HepG2 (cell line): ENCODE data around the gene PELI1. TPM values are rescaled to one million over a fixed set of nuclear protein-coding genes. Genes with fewer than 3 reads are reported as not detected.

Experiments used
- ATAC-seq: fragments of 200-7000 bp; cut with Tn5 transposase; 3 replicates; pipeline ENCODE4 v1.9.1; 2020; ENCODE audit warnings: mild to moderate bottlenecking, moderate library complexity
- BruUV-seq: library from RNA; stranded (reverse); fragments of 400-500 nt; replicated peaks from 2 replicates; lab custom pipeline; 2021; lab: Mats Ljungman, UMichigan
- CTCF ChIA-PET: fragments of 300-600 bp; formaldehyde crosslinking; extraction: SDS; loops from one replicate; lab custom pipeline; 2021; ENCODE audit warnings: low total read pairs, inconsistent platforms, low intra/inter-chr PET ratio; lab: Yijun Ruan, JAX
- POLR2A ChIA-PET: fragments of 350-600 bp; sonication (Branson Sonifier 250); formaldehyde crosslinking; loops from one replicate; lab custom pipeline; 2020; ENCODE audit warnings: antibody characterized with exemption, inconsistent platforms; lab: Yijun Ruan, JAX
- DNase-seq: peaks from one replicate; pipeline ENCODE4 v3.0.0-alpha.2; 2015; ENCODE audit warnings: low spot score
- FAIRE-seq: peaks from 3 replicates; lab custom pipeline; 2011; peaks lifted over from hg19 to GRCh38; lab: Jason Lieb, UNC
- H2AFZ ChIP-seq: one replicate; pipeline ENCODE4 v1.6.1; 2011; ENCODE audit warnings: low read length, inconsistent platforms
- H3K27ac ChIP-seq: fragments of 300-600 bp; 3 replicates; pipeline ENCODE4 v1.8.0; 2011; ENCODE audit warnings: mixed run types, mild to moderate bottlenecking, mixed read lengths, low read length, inconsistent platforms; ENCODE audit not compliant: insufficient read depth; ENCODE audit errors: extremely low read length
- H3K27me3 ChIP-seq, 2 experiments: fragments of 200-600 bp in 1 of 2; 2 replicates in 1 of 2; 3 replicates in 1 of 2; pipeline versions ENCODE4 v1.6.0 to v1.8.0; 2011; ENCODE audit warnings: low read length in 2 of 2, mild to moderate bottlenecking in 2 of 2, moderate library complexity in 2 of 2, inconsistent platforms in 1 of 2; ENCODE audit not compliant: insufficient read depth in 2 of 2, control insufficient read depth in 1 of 2
- H3K36me3 ChIP-seq, 2 experiments: fragments of 200-600 bp in 1 of 2; replicated peaks in 1 of 2; 2 replicates in 1 of 2; 3 replicates in 1 of 2; pipeline versions ENCODE4 v1.5.1 to v1.8.0; 2011; ENCODE audit warnings: low read length in 2 of 2, inconsistent platforms in 1 of 2; ENCODE audit not compliant: insufficient read depth in 2 of 2, control insufficient read depth in 1 of 2
- H3K4me1 ChIP-seq: 2 replicates; pipeline ENCODE4 v1.5.1; 2012; ENCODE audit warnings: low read length, inconsistent platforms; ENCODE audit not compliant: insufficient read depth
- H3K4me2 ChIP-seq: 2 replicates; pipeline ENCODE4 v1.6.0; 2011; ENCODE audit warnings: low read depth, low read length, inconsistent platforms
- H3K4me3 ChIP-seq, 3 experiments: fragments of 200-600 bp in 1 of 3; sonication (generic), shearing (Covaris generic) in 1 of 3; replicated peaks in 1 of 3; 2 replicates each; pipeline ENCODE4 v1.5.1; 2011 to 2016; ENCODE audit warnings: low read length in 3 of 3, inconsistent platforms in 2 of 3, low read depth in 2 of 3, mild to moderate bottlenecking in 2 of 3, control low read depth in 1 of 3, mixed read lengths in 1 of 3; ENCODE audit not compliant: insufficient read depth in 1 of 3
- H3K79me2 ChIP-seq: one replicate; pipeline ENCODE4 v1.6.1; 2011; ENCODE audit warnings: low read length, inconsistent platforms; ENCODE audit not compliant: insufficient read depth
- H3K9ac ChIP-seq: 2 replicates; pipeline ENCODE4 v1.6.0; 2011; ENCODE audit warnings: mild to moderate bottlenecking, low read depth, low read length, inconsistent platforms; ENCODE audit not compliant: insufficient read depth
- H3K9me3 ChIP-seq: 2 replicates; pipeline ENCODE4 v1.5.1; 2012; ENCODE audit warnings: mild to moderate bottlenecking, low read length
- H4K20me1 ChIP-seq: 2 replicates; pipeline ENCODE4 v1.6.0; 2011; ENCODE audit warnings: inconsistent platforms, mild to moderate bottlenecking, low read length, moderate library complexity; ENCODE audit not compliant: insufficient read depth
- MAFF ChIP-seq: IDR thresholded peaks from 2 replicates; pipeline ENCODE4 v1.6.1; 2011; ENCODE audit warnings: low read depth, low read length, improper control_type of control experiment
- MAFK ChIP-seq, 2 experiments: IDR thresholded peaks in 1 of 2; conservative IDR thresholded peaks in 1 of 2; 2 replicates each; pipeline ENCODE4 v1.6.1; 2011; ENCODE audit warnings: improper control_type of control experiment in 2 of 2, low read length in 2 of 2
- PHF8 ChIP-seq: sonication (generic); formaldehyde crosslinking; IDR thresholded peaks from 2 replicates; pipeline ENCODE4 v1.5.0; 2020; ENCODE audit warnings: missing genetic modification reagents
- RFX1 ChIP-seq: fragments of 450-650 bp; IDR thresholded peaks from 2 replicates; pipeline ENCODE4 v1.6.1; 2017
- ZNF367 ChIP-seq: sonication (generic); formaldehyde crosslinking; IDR thresholded peaks from 2 replicates; pipeline ENCODE4 v1.4.0; 2020; ENCODE audit warnings: missing genetic modification reagents, borderline replicate concordance
- in situ Hi-C: cut with HindIII; loops from 2 replicates; pipeline ENCODE4 v1.10.0; 2017; ENCODE audit warnings: low pct_unique_long_range_greater_than_20kb; ENCODE audit not compliant: extremely low pct_ligation_motif_present
- intact Hi-C: fragments of 100-400 bp; cut with micrococcal nuclease; formaldehyde crosslinking; loops from one replicate; pipeline ENCODE4 v1.10.0; 2022; ENCODE audit not compliant: unreplicated experiment
- polyA plus RNA-seq, 8 experiments: library from polyadenylated mRNA; depleted of rRNA in 3 of 8; stranded (reverse) in 7 of 8; unstranded in 1 of 8; fragments of >200 nt; fragmentation: Illumina TruSeq in 4 of 8; extraction: Trizol in 4 of 8; gene quantifications; 2 replicates each; pipeline versions ENCODE4 v1.2.1 to v1.2.3, GENCODE V29; 2011 to 2016; ENCODE audit warnings: low read depth in 4 of 8, missing spikeins in 1 of 8, mixed read lengths in 1 of 8; ENCODE audit not compliant: insufficient read depth in 1 of 8
- total RNA-seq, 5 experiments: library from RNA; depleted of rRNA; stranded (reverse); fragments of >200 nt; fragmentation: Illumina TruSeq; extraction: Trizol; gene quantifications; 2 replicates each; pipeline ENCODE4 v1.2.3, GENCODE V29; 2016; ENCODE audit warnings: low read depth in 1 of 5
- TF ChIP-seq, protein P1 (sequence below): sonication (generic); formaldehyde crosslinking; IDR thresholded peaks from 2 replicates; pipeline ENCODE4 v1.4.0; 2020; ENCODE audit warnings: mild to moderate bottlenecking, missing genetic modification reagents

PELI1 gene
- total and polyA plus RNA-seq, 2 of the 13 experiments (the other 11 are each of a cell fraction or from before 2014, with no cell fraction given): 12.5 to 16.2 TPM

- H3K4me3 ChIP-seq: no peak overlapping the region
- H3K27ac ChIP-seq: no peak overlapping the region
- no peaks in the 10 kb centered on the region for H3K36me3 ChIP-seq
- no peak overlapping the region for H3K9ac ChIP-seq
- no peak for ATAC-seq
- ChIA-PET CTCF (no interaction called here), POLR2A (interaction anchor here (0.7 kb wide), 1 partner anchor 395 kb away, joined by 3 read pairs; the partner anchor contains the start of gene LGALSL)
- H2AFZ ChIP-seq: no peak overlapping the region
- FAIRE-seq: no peak
- intact Hi-C loops: no loop called here
- TF ChIP-seq MAFK (conservative IDR thresholded peaks at IDR 0.05 in 1 of 2, IDR thresholded peaks at IDR 0.05 in 1 of 2; ENCODE audit: low read length in 2 of 2) (peak; percentile 87 to 90), MAFF (peak; percentile 87), ZNF367 (no peak), PHF8 (CRISPR knock-in tag) (no peak), RFX1 (no peak)
- TF ChIP-seq, protein P1, sequence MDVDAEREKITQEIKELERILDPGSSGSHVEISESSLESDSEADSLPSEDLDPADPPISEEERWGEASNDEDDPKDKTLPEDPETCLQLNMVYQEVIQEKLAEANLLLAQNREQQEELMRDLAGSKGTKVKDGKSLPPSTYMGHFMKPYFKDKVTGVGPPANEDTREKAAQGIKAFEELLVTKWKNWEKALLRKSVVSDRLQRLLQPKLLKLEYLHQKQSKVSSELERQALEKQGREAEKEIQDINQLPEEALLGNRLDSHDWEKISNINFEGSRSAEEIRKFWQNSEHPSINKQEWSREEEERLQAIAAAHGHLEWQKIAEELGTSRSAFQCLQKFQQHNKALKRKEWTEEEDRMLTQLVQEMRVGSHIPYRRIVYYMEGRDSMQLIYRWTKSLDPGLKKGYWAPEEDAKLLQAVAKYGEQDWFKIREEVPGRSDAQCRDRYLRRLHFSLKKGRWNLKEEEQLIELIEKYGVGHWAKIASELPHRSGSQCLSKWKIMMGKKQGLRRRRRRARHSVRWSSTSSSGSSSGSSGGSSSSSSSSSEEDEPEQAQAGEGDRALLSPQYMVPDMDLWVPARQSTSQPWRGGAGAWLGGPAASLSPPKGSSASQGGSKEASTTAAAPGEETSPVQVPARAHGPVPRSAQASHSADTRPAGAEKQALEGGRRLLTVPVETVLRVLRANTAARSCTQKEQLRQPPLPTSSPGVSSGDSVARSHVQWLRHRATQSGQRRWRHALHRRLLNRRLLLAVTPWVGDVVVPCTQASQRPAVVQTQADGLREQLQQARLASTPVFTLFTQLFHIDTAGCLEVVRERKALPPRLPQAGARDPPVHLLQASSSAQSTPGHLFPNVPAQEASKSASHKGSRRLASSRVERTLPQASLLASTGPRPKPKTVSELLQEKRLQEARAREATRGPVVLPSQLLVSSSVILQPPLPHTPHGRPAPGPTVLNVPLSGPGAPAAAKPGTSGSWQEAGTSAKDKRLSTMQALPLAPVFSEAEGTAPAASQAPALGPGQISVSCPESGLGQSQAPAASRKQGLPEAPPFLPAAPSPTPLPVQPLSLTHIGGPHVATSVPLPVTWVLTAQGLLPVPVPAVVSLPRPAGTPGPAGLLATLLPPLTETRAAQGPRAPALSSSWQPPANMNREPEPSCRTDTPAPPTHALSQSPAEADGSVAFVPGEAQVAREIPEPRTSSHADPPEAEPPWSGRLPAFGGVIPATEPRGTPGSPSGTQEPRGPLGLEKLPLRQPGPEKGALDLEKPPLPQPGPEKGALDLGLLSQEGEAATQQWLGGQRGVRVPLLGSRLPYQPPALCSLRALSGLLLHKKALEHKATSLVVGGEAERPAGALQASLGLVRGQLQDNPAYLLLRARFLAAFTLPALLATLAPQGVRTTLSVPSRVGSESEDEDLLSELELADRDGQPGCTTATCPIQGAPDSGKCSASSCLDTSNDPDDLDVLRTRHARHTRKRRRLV (CRISPR knock-in tag): no peak
- no peaks in the 10 kb centered on the region for H3K79me2 ChIP-seq
- no peaks in the 10 kb centered on the region for H4K20me1 ChIP-seq
- no peak for DNase-seq
- H3K4me1 ChIP-seq: peaks cover 24% of the 10 kb centered on the region
- in situ Hi-C loops: loop anchor here (10.0 kb wide), 1 partner anchor 426 kb away; no protein-coding TSS in a partner anchor
- H3K4me2 ChIP-seq: no peak overlapping the region
- H3K27me3 ChIP-seq: no peaks in the 10 kb centered on the region; a peak in 1 of 5 replicates
- no peaks in the 10 kb centered on the region for H3K9me3 ChIP-seq
- BruUV-seq: no TSS peak
These were observed 85.0 kb downstream of the PELI1 start for GRCh38 chr2:64059270-64059669.
